HG02884 (cell line): ENCODE results near the gene CSNK1A1.
"Not testable (repeated sequence)": the region's sequence is repeated elsewhere in the genome, so short reads cannot be mapped to it uniquely, and the experiment has no call there.

ENCODE experiments used
- ATAC-seq: cut with Tn5 transposase; IDR thresholded peaks from one replicate; pipeline ENCODE4 v1.9.1; 2021; ENCODE audit warnings: mild to moderate bottlenecking, moderate library complexity; ENCODE audit not compliant: unreplicated experiment

The CSNK1A1 gene

DNA sequence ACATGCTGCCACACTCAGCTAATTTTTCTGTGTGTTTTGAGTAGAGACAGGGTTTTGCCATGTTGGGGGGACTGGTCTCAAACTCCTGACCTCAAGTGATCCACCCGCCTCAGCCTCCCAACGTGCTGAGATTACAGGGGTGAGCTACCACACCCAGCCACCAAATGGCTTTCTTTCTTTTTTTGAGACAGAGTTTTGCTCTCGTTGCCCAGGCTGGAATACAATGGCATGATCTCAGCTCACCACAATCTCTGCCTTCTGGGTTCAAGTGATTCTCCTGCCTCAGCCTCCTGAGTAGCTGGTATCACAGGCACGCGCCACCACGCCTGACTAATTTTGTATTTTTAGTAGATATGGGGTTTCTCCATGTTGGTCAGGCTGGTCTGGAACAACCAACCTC is 15.5 kb downstream of the CSNK1A1 start:
- not testable (repeated sequence) for ATAC-seq

- ATAC-seq: no peak
These were observed 18.8 kb downstream of the CSNK1A1 start for GRCh38 chr5:149532413-149532812.

DNA sequence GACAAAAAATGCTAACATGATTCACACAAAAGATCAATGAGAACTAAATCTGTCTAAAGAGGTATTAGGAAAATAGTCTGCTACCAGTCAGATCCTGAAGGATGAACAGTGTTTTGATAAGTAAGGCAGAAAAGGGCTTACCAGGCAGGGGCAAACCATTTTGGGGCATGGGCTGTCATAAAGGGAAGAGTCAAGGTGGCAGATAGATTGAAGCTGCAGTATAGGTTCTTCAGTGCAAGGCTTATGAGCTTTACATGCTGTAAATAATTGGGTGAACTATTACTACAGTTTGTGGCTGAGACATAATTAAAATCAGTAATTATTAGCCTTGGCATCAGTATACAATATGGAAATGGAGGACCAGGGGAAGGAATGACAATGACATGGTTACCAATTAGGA is 21.8 kb downstream of the CSNK1A1 start:
- ATAC-seq: no peak

DNA sequence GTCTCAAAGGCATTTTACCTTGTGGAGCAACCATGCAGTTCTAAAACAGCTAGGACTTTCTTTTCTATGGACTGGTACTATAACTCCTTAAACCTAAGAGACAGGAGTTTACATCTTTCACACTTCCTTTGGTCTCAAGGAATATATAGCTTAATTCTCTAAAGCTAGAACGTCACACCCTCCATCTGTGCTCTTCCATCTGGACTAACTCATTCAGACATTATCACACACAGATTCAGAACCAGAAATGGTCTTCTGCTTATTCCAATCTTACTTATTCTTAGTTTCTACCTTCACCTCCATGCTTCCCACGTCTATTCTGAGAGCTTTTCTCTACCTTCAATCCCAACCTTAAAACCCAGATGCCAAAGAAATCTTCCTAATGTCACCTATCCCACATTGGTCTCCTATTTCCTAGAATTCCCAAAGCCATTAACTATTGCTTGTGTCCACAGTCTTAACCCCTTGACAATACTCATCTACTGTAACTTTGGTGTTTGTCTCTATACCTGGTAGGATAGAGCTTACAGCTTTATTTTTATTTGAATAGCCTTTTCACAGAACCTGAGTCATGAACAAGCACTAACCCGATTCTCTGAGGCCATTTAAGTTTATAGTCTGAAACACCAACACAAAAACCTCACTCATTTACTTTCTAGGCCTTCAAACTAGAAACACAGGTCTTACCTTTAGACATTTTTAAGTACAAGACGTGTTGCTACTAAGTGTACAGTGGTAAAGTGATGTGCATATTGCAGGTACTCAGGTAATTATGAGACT is 22.8 kb downstream of the CSNK1A1 start:
- ATAC-seq: no peak

DNA sequence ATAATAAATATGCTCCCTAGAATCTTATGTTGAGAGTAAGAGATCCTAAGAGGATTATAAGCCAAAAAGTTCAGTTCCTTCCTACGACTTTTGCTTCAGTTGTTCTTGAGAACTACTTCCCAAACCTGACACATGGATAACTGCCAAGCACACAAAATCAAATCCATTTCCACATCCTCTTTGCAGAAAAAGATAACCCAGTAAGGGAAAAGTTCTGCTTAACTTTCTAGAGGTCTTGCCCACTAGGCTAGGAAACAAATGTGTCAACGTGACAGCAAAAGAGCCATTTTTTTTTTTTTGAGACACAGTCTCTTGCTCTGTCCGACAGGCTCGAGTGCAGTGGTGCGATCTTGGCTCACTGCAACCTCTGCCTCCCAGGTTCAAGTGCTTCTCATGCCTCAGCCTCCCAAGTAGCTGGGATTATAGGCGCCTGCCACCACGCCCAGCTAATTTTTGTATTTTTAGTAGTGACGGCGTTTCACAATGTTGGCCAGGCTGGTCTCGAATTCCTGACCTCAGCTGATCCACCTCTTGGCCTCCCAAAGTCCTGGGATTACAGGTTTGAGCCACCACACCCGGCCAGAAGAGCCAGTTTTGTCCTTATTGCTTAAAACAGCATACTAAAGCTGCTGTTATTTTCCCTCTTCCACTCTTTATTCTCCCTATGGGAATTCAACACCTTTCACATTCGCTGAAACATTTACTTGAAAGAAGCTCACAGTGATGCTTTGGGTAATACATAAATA is 24.2 kb downstream of the CSNK1A1 start:
- ATAC-seq: no peak

GRCh38 chr5:149521739-149522685 is 29.2 kb downstream of the CSNK1A1 start:
- ATAC-seq: no peak

- no peak for ATAC-seq
These were observed 31.6 kb downstream of the CSNK1A1 start for GRCh38 chr5:149519601-149520000.

DNA sequence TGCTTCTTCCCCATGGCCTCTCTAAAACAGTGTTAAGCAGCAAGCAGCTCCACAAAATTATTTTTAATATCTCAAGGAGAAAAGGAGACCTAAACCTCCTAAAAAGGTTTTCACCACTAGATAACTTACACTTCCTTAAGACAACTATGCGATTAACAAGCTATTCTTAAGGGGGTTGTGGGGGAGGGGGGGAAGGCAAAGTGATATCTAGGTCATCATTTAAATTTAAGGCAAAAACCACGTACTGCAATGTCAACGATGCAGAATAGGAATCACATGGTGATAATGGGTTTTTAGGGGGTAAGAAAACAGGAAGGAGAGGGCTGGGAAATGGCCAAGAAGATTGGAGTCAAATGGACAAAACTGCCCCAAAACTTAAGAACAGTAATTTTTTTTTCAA is 32.6 kb downstream of the CSNK1A1 start:
- no peak for ATAC-seq

- no peak for ATAC-seq
These were observed 33.6 kb downstream of the CSNK1A1 start for GRCh38 chr5:149517461-149518122.

- ATAC-seq: no peak
These were observed 36.7 kb downstream of the CSNK1A1 start for GRCh38 chr5:149514512-149514911.

DNA sequence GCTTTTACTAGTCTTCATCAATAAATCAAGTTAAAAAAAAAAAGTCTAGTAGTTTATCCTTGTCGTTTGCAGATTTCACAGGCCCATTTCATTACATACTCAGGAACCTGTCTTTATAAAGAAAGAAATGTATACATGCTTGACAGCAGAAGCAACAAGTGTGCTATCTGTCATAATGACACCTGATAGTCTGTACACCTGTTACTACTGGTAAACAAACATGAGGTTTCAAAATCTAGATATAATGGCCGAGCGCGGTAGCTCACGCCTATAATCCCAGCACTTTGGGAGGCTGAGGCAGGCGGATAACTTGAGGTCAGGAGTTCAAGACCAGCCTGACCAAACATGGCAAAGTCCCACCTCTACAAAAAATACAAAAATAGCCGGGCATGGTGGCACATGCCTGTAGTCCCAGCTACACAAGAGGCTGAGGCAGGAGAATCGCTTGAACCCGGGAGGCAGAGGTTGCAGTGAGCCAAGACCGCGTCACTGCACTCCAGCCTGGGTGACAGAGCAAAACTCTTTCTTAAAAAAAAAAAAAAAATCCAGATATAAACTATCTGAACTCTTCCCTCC is 37.8 kb downstream of the CSNK1A1 start:
- ATAC-seq: not testable (repeated sequence)

DNA sequence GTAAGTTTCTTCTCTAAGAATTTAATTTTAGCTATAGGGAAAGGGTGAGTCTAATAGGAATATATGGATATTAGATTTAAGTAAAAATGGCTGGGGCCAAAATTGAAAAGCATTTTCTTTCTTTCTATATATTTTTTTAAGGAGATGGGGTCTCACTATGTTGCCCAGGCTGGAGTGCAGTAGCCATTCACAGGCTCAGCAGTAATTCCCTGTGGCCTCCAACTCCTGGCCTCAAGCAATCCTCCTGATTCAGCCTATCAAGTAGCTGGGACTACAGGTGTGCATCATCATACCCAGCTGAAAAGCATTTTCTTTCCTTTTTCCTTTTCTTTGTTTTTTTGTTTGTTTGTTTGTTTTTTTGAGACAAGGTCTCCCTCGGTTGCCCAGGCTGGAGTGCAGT is 41.1 kb downstream of the CSNK1A1 start:
- ATAC-seq: no peak

DNA sequence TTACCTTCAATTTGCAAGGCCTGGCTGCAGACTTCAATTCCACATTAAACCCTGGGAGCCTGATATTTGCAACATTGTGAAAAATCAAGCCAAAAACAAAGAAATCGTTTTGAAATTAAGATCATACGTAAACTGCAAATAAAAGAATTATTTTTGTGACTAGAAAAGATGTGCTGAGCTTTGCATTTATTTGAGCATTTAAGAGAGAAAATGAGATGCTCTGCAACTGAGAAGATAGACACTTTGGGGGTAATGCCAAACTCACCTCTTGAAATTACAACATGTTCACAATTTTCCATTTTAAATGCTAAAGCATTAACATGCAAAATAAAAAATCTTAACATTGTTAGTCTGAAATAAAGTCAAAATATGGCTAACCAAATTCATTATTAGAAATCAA is 46.6 kb downstream of the CSNK1A1 start:
- no peak for ATAC-seq

GRCh38 chr5:149503006-149503405 is 48.2 kb downstream of the CSNK1A1 start:
- ATAC-seq: no peak

DNA sequence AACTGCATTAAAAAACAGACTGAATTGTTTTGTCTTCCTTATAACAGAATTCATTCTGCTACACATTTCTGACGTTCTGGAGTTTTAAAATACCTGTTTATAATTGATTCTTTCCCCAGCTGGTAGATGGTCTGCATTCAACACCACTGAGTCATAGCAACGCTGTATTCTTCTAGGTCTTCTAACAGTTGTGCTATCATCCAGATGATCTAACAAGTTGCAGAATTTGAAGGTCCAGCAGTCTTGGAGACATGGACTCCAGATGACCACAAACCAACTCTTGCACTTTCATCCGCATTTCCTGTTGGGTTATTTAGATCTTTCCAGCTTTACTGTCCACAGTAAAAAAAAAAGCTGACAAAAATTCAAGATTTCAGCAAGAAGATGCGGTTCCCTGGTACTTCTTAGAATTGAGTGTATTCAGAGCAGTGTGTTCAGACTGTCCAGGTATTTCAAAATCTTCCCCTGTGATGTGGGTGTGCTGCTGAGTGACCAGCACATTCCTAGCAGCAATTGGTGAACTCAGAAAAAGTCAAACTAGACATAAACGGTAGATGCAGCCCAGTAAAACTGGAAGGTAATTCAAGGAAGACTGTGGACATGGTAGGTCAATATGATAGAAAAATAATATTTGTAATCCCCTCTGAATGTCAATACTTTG is 50.2 kb downstream of the CSNK1A1 start:
- no peak for ATAC-seq

GRCh38 chr5:149498724-149499336 is 52.4 kb downstream of the CSNK1A1 start:
- ATAC-seq: no peak

- no peak for ATAC-seq
These were observed 53.9 kb downstream of the CSNK1A1 start for GRCh38 chr5:149497357-149497756.

GRCh38 chr5:149496917-149497316 is 54.3 kb downstream of the CSNK1A1 start:
- ATAC-seq: no peak

GRCh38 chr5:149496166-149496565 is 55.1 kb downstream of the CSNK1A1 start:
- ATAC-seq: no peak
